HEK293 (cell line): ENCODE results near the gene DCX.

ENCODE experiments used
- CTCF ChIA-PET: fragments of 350-600 bp; formaldehyde crosslinking; extraction: SDS; loops from one replicate; lab custom pipeline; 2021; ENCODE audit warnings: antibody characterized with exemption; lab: Yijun Ruan, JAX
- POLR2A ChIA-PET: fragments of 300-600 bp; formaldehyde crosslinking; extraction: SDS; loops from one replicate; lab custom pipeline; 2020; ENCODE audit warnings: antibody characterized with exemption, inconsistent platforms; lab: Yijun Ruan, JAX
- H3K27ac ChIP-seq: fragments of 200-500 bp; sonication (Bioruptor generic); 2 replicates; pipeline ENCODE4 v1.5.1; 2014; ENCODE audit warnings: low read depth, low read length, control low read depth, inconsistent platforms; ENCODE audit errors: extremely low read depth
- H3K36me3 ChIP-seq, 2 experiments: fragments of 200-500 bp in 1 of 2; sonication (Bioruptor generic) in 1 of 2; 1 replicate in 1 of 2; 2 replicates in 1 of 2; pipeline ENCODE4 v1.5.1; 2014 to 2017; ENCODE audit warnings: inconsistent platforms in 2 of 2, low read length in 2 of 2; ENCODE audit not compliant: control insufficient read depth in 2 of 2, insufficient read depth in 1 of 2
- H3K4me1 ChIP-seq: fragments of 200-500 bp; sonication (Bioruptor generic); 2 replicates; pipeline ENCODE4 v1.5.1; 2014; ENCODE audit warnings: mild to moderate bottlenecking, low read length, inconsistent platforms; ENCODE audit not compliant: control insufficient read depth, insufficient read depth
- H3K4me3 ChIP-seq: 2 replicates; pipeline ENCODE4 v1.5.1; 2011; ENCODE audit warnings: low read depth, mild to moderate bottlenecking, control low read depth, low read length, moderate library complexity
- H3K9me3 ChIP-seq: fragments of 200-500 bp; sonication (Bioruptor generic); 2 replicates; pipeline ENCODE4 v1.5.1; 2014; ENCODE audit warnings: low read depth, low read length, inconsistent platforms; ENCODE audit not compliant: control insufficient read depth, insufficient read depth
- HOXC10 ChIP-seq: sonication (generic); formaldehyde crosslinking; IDR thresholded peaks from 2 replicates; pipeline ENCODE4 v1.8.1; 2023; ENCODE audit warnings: mild to moderate bottlenecking, missing genetic modification reagents
- KLF1 ChIP-seq: fragments of 450-650 bp; formaldehyde crosslinking; IDR thresholded peaks from 2 replicates; pipeline ENCODE4 v1.5.1; 2016; ENCODE audit warnings: missing biosample characterization, missing genetic modification characterization
- KLF7 ChIP-seq: fragments of 450-650 bp; formaldehyde crosslinking; IDR thresholded peaks from 2 replicates; pipeline ENCODE4 v1.5.1; 2016; ENCODE audit warnings: missing biosample characterization, missing genetic modification characterization, borderline replicate concordance
- RBAK ChIP-seq: fragments of 450-650 bp; formaldehyde crosslinking; IDR thresholded peaks from 2 replicates; pipeline ENCODE4 v1.5.1; 2016; ENCODE audit warnings: missing biosample characterization, missing genetic modification characterization
- YY2 ChIP-seq: fragments of 450-650 bp; formaldehyde crosslinking; IDR thresholded peaks from 2 replicates; pipeline ENCODE4 v1.5.1; 2016; ENCODE audit warnings: missing biosample characterization, missing genetic modification characterization
- ZNF10 ChIP-seq: fragments of 450-650 bp; formaldehyde crosslinking; IDR thresholded peaks from 2 replicates; pipeline ENCODE4 v1.5.1; 2017; ENCODE audit warnings: missing biosample characterization, missing genetic modification characterization
- ZNF146 ChIP-seq: fragments of 450-650 bp; formaldehyde crosslinking; IDR thresholded peaks from 2 replicates; pipeline ENCODE4 v1.5.1; 2016; ENCODE audit warnings: missing biosample characterization, missing genetic modification characterization
- ZNF223 ChIP-seq: fragments of 450-650 bp; formaldehyde crosslinking; IDR thresholded peaks from 2 replicates; pipeline ENCODE4 v1.5.1; 2016; ENCODE audit warnings: missing biosample characterization, missing genetic modification characterization
- ZNF292 ChIP-seq: fragments of 450-650 bp; formaldehyde crosslinking; IDR thresholded peaks from 2 replicates; pipeline ENCODE4 v1.5.1; 2016; ENCODE audit warnings: low read depth, missing biosample characterization, missing genetic modification characterization, borderline replicate concordance
- ZNF404 ChIP-seq: fragments of 450-650 bp; formaldehyde crosslinking; IDR thresholded peaks from 2 replicates; pipeline ENCODE4 v1.5.1; 2017; ENCODE audit warnings: missing biosample characterization, missing genetic modification characterization
- ZNF48 ChIP-seq: fragments of 450-650 bp; formaldehyde crosslinking; IDR thresholded peaks from 2 replicates; pipeline ENCODE4 v1.5.1; 2016; ENCODE audit warnings: missing biosample characterization, missing genetic modification characterization
- ZNF530 ChIP-seq: fragments of 450-650 bp; formaldehyde crosslinking; IDR thresholded peaks from 2 replicates; pipeline ENCODE4 v1.5.1; 2016; ENCODE audit warnings: low read depth, missing biosample characterization, missing genetic modification characterization
- ZNF548 ChIP-seq: fragments of 450-650 bp; formaldehyde crosslinking; IDR thresholded peaks from 2 replicates; pipeline ENCODE4 v1.5.1; 2016; ENCODE audit warnings: missing biosample characterization, missing genetic modification characterization
- ZNF561 ChIP-seq: fragments of 450-650 bp; IDR thresholded peaks from 2 replicates; pipeline ENCODE4 v1.5.1; 2018; ENCODE audit warnings: missing biosample characterization, missing genetic modification characterization, borderline replicate concordance
- ZNF629 ChIP-seq: fragments of 450-650 bp; formaldehyde crosslinking; IDR thresholded peaks from 2 replicates; pipeline ENCODE4 v1.5.1; 2017; ENCODE audit warnings: missing biosample characterization, missing genetic modification characterization
- ZNF768 ChIP-seq: fragments of 450-650 bp; formaldehyde crosslinking; IDR thresholded peaks from 2 replicates; pipeline ENCODE4 v1.5.1; 2018; ENCODE audit warnings: missing biosample characterization, mild to moderate bottlenecking, missing genetic modification characterization
- TF ChIP-seq, protein P1 (sequence below): fragments of 450-650 bp; formaldehyde crosslinking; IDR thresholded peaks from 2 replicates; pipeline ENCODE4 v1.5.1; 2016; ENCODE audit warnings: missing biosample characterization, missing genetic modification characterization
- TF ChIP-seq, protein P2 (sequence below): fragments of 450-650 bp; formaldehyde crosslinking; IDR thresholded peaks from 2 replicates; pipeline ENCODE4 v1.5.1; 2016; ENCODE audit warnings: missing biosample characterization, missing genetic modification characterization
- TF ChIP-seq, protein P3 (sequence below): fragments of 450-650 bp; formaldehyde crosslinking; IDR thresholded peaks from 2 replicates; pipeline ENCODE4 v1.5.1; 2016; ENCODE audit warnings: missing biosample characterization, missing genetic modification characterization
- TF ChIP-seq, protein P4 (sequence below): fragments of 450-650 bp; formaldehyde crosslinking; IDR thresholded peaks from 2 replicates; pipeline ENCODE4 v1.5.1; 2016; ENCODE audit warnings: missing biosample characterization, missing genetic modification characterization

DCX gene

DNA sequence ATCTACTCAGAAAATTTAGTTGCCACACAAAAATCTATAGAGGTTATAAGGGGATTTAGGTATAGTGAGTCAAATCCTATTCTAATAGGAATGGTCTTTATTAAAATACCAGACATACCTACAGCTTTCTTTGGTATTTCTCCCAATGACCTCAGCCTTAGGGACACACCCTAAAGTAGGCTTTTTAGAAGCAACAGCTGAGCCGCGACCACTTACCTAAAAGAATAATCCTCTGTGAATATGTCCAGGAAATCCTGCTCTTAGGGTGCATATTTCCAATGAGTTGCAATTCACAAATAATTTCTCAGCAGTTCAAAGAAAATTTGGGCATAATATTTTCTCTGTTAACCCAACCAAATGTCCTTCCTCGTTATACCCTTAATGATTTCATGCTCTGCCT lies 2.7 kb downstream of the DCX start:
- Histone ChIP-seq H3K4me1 (no peaks in the 10 kb centered on the region), H3K36me3 (no peaks in the 10 kb centered on the region), H3K27ac (no peak overlapping the region), H3K9me3 (no peaks in the 10 kb centered on the region), H3K4me3 (no peak overlapping the region)
- ChIA-PET POLR2A (no interaction called here), CTCF (no interaction called here)
- TF ChIP-seq ZNF629 (tag by site-specific recombination) (no peak), YY2 (no peak), ZNF530 (tag by site-specific recombination) (no peak), ZNF223 (tag by site-specific recombination) (no peak), ZNF48 (tag by site-specific recombination) (no peak), ZNF292 (tag by site-specific recombination) (no peak), ZNF10 (tag by site-specific recombination) (no peak), ZNF146 (tag by site-specific recombination) (no peak), HOXC10 (CRISPR knock-in tag) (no peak), ZNF561 (tag by site-specific recombination) (no peak), KLF1 (tag by site-specific recombination) (no peak), RBAK (tag by site-specific recombination) (no peak)
- TF ChIP-seq, protein P1, sequence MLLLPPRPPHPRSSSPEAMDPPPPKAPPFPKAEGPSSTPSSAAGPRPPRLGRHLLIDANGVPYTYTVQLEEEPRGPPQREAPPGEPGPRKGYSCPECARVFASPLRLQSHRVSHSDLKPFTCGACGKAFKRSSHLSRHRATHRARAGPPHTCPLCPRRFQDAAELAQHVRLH: no peak

DNA sequence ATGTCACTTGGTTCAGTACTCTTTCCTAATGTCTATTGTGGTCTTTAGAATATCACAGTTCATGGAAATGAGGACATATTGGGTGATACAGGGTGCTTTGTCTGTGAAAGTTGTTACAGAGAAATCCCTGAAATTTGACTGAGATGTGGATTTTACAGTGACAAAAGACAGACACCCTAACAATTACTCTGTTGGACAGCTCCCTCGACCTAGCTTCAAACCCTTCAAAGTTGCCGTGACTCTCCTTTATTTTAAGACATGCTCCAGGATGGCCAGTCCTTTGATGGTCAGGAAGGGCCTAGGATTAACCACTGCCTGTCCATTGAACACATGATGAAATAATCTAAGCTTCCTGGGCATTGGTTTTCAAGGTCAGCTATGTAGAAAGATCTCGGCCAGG lies 4.0 kb downstream of the DCX start:
- H3K27ac ChIP-seq: no peak overlapping the region
- POLR2A ChIA-PET: no interaction called here
- TF ChIP-seq KLF7 (tag by site-specific recombination) (no peak), ZNF404 (no peak), ZNF548 (tag by site-specific recombination) (no peak), YY2 (no peak), ZNF768 (tag by site-specific recombination) (no peak)
- TF ChIP-seq, protein P2, sequence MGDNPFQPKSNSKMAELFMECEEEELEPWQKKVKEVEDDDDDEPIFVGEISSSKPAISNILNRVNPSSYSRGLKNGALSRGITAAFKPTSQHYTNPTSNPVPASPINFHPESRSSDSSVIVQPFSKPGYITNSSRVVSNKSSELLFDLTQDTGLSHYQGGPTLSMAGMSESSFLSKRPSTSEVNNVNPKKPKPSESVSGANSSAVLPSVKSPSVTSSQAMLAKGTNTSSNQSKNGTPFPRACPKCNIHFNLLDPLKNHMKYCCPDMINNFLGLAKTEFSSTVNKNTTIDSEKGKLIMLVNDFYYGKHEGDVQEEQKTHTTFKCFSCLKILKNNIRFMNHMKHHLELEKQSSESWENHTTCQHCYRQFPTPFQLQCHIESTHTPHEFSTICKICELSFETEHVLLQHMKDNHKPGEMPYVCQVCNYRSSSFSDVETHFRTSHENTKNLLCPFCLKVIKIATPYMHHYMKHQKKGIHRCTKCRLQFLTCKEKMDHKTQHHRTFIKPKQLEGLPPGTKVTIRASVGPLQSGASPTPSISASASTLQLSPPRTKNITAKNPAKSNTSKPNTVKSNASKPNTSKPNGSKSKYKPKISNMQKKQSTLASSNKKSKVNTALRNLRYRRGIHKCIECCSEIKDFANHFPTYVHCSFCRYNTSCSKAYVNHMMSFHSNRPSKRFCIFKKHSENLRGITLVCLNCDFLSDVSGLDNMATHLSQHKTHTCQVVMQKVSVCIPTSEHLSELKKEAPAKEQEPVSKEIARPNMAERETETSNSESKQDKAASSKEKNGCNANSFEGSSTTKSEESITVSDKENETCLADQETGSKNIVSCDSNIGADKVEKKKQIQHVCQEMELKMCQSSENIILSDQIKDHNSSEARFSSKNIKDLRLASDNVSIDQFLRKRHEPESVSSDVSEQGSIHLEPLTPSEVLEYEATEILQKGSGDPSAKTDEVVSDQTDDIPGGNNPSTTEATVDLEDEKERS (tag by site-specific recombination): no peak
- TF ChIP-seq, protein P3, sequence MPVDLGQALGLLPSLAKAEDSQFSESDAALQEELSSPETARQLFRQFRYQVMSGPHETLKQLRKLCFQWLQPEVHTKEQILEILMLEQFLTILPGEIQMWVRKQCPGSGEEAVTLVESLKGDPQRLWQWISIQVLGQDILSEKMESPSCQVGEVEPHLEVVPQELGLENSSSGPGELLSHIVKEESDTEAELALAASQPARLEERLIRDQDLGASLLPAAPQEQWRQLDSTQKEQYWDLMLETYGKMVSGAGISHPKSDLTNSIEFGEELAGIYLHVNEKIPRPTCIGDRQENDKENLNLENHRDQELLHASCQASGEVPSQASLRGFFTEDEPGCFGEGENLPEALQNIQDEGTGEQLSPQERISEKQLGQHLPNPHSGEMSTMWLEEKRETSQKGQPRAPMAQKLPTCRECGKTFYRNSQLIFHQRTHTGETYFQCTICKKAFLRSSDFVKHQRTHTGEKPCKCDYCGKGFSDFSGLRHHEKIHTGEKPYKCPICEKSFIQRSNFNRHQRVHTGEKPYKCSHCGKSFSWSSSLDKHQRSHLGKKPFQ: no peak
- TF ChIP-seq, protein P4, sequence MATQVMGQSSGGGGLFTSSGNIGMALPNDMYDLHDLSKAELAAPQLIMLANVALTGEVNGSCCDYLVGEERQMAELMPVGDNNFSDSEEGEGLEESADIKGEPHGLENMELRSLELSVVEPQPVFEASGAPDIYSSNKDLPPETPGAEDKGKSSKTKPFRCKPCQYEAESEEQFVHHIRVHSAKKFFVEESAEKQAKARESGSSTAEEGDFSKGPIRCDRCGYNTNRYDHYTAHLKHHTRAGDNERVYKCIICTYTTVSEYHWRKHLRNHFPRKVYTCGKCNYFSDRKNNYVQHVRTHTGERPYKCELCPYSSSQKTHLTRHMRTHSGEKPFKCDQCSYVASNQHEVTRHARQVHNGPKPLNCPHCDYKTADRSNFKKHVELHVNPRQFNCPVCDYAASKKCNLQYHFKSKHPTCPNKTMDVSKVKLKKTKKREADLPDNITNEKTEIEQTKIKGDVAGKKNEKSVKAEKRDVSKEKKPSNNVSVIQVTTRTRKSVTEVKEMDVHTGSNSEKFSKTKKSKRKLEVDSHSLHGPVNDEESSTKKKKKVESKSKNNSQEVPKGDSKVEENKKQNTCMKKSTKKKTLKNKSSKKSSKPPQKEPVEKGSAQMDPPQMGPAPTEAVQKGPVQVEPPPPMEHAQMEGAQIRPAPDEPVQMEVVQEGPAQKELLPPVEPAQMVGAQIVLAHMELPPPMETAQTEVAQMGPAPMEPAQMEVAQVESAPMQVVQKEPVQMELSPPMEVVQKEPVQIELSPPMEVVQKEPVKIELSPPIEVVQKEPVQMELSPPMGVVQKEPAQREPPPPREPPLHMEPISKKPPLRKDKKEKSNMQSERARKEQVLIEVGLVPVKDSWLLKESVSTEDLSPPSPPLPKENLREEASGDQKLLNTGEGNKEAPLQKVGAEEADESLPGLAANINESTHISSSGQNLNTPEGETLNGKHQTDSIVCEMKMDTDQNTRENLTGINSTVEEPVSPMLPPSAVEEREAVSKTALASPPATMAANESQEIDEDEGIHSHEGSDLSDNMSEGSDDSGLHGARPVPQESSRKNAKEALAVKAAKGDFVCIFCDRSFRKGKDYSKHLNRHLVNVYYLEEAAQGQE (tag by site-specific recombination): 0 out of 2 replicates have a peak, but pooled peaks have one; percentile 36
- no peaks in the 10 kb centered on the region for H3K4me1 ChIP-seq
- no peaks in the 10 kb centered on the region for H3K36me3 ChIP-seq
- CTCF ChIA-PET: no interaction called here
- no peaks in the 10 kb centered on the region for H3K9me3 ChIP-seq
- H3K4me3 ChIP-seq: no peak overlapping the region
